C4-2B (cell line): Measurements from ENCODE around the gene FAM168A.
"Not testable (repeated sequence)": the region's sequence is repeated elsewhere in the genome, so short reads cannot be mapped to it uniquely, and the experiment has no call there.

Experiments used
- H3K27ac ChIP-seq: fragments of 450-650 bp; 2 replicates; pipeline ENCODE4 v1.5.1; 2017
- CTCF ChIP-seq: fragments of 450-650 bp; conservative IDR thresholded peaks from 2 replicates; pipeline ENCODE4 v1.5.1; 2017; ENCODE audit warnings: mild to moderate bottlenecking
- ZFX ChIP-seq: fragments of 450-650 bp; IDR thresholded peaks from 2 replicates; pipeline ENCODE4 v1.6.1; 2017

The FAM168A gene

GRCh38 chr11:73579641-73580434, 18.1 kb downstream of the FAM168A start:
- no peak overlapping the region for H3K27ac ChIP-seq
- TF ChIP-seq CTCF (no peak), ZFX (no peak)

GRCh38 chr11:73578592-73579185, 19.2 kb downstream of the FAM168A start:
- no peak for TF ChIP-seq ZFX
- no peak for TF ChIP-seq CTCF
- H3K27ac ChIP-seq, result no peak overlapping the region

- H3K27ac ChIP-seq, result no peak overlapping the region
- TF ChIP-seq CTCF, result no peak
- no peak for TF ChIP-seq ZFX
These were observed 20.4 kb downstream of the FAM168A start for GRCh38 chr11:73577496-73577917.

- H3K27ac ChIP-seq, result no peak overlapping the region
- no peak for TF ChIP-seq ZFX
- no peak for TF ChIP-seq CTCF
These were observed 21.7 kb downstream of the FAM168A start for GRCh38 chr11:73576185-73576614.

- not testable (repeated sequence) for H3K27ac ChIP-seq
These were observed 25.9 kb downstream of the FAM168A start for GRCh38 chr11:73571982-73572381.

- no peak overlapping the region for H3K27ac ChIP-seq
These were observed 27.3 kb downstream of the FAM168A start for GRCh38 chr11:73570415-73571114.

More at GRCh38 chr11:73570415-73571114, 27.3 kb downstream of the FAM168A start:
- TF ChIP-seq ZFX, result no peak
- TF ChIP-seq CTCF, result no peak
